ENCODE data around the gene FHIT. TPM values are rescaled to one million over a fixed set of nuclear protein-coding genes. Genes with fewer than 3 reads are reported as not detected.

The FHIT gene
- total RNA-seq, 1 donor from 2014 or later = 20.2 TPM

GRCh38 chr3:59759298-59760031 lies 1491.8 kb downstream of the FHIT start:
- no peak overlapping the region for H3K27ac Mint-ChIP-seq (ENCODE audit: unreplicated experiment)
- H3K27me3 Mint-ChIP-seq (ENCODE audit: unreplicated experiment) = peaks cover 3% of the 10 kb centered on the region
- TF ChIP-seq CTCF (IDR thresholded peaks at IDR 0.05; ENCODE audit: unreplicated experiment) = no peak
- no peak for DNase-seq (ENCODE audit: low spot score)
- no peaks in the 10 kb centered on the region for H3K9me3 Mint-ChIP-seq (ENCODE audit: unreplicated experiment)
- no peaks in the 10 kb centered on the region for H3K4me1 Mint-ChIP-seq (ENCODE audit: unreplicated experiment)
- H3K36me3 Mint-ChIP-seq (ENCODE audit: low read depth, unreplicated experiment) = no peaks in the 10 kb centered on the region
- H3K4me3 Mint-ChIP-seq (ENCODE audit: unreplicated experiment) = no peak overlapping the region

- Mint-ChIP-seq H3K27me3 (ENCODE audit: unreplicated experiment) (peaks cover 3% of the 10 kb centered on the region), H3K36me3 (ENCODE audit: low read depth, unreplicated experiment) (no peaks in the 10 kb centered on the region), H3K9me3 (ENCODE audit: unreplicated experiment) (no peaks in the 10 kb centered on the region), H3K4me3 (ENCODE audit: unreplicated experiment) (no peak overlapping the region), H3K27ac (ENCODE audit: unreplicated experiment) (no peak overlapping the region), H3K4me1 (ENCODE audit: unreplicated experiment) (no peaks in the 10 kb centered on the region)
- no peak for DNase-seq (ENCODE audit: low spot score)
- no peak for TF ChIP-seq CTCF (IDR thresholded peaks at IDR 0.05; ENCODE audit: unreplicated experiment)
Measured at GRCh38 chr3:59758672-59759071, 1492.6 kb downstream of the FHIT start.

GRCh38 chr3:59756934-59757333 lies 1494.3 kb downstream of the FHIT start:
- H3K4me3 Mint-ChIP-seq (ENCODE audit: unreplicated experiment) = no peak overlapping the region
- H3K9me3 Mint-ChIP-seq (ENCODE audit: unreplicated experiment) = no peaks in the 10 kb centered on the region
- no peaks in the 10 kb centered on the region for H3K36me3 Mint-ChIP-seq (ENCODE audit: low read depth, unreplicated experiment)
- no peaks in the 10 kb centered on the region for H3K4me1 Mint-ChIP-seq (ENCODE audit: unreplicated experiment)
- no peak for DNase-seq (ENCODE audit: low spot score)
- TF ChIP-seq CTCF (IDR thresholded peaks at IDR 0.05; ENCODE audit: unreplicated experiment) = no peak
- no peak overlapping the region for H3K27ac Mint-ChIP-seq (ENCODE audit: unreplicated experiment)
- no peaks in the 10 kb centered on the region for H3K27me3 Mint-ChIP-seq (ENCODE audit: unreplicated experiment)

- no peaks in the 10 kb centered on the region for H3K9me3 Mint-ChIP-seq (ENCODE audit: unreplicated experiment)
- no peak overlapping the region for H3K27ac Mint-ChIP-seq (ENCODE audit: unreplicated experiment)
- no peak for TF ChIP-seq CTCF (IDR thresholded peaks at IDR 0.05; ENCODE audit: unreplicated experiment)
- no peaks in the 10 kb centered on the region for H3K27me3 Mint-ChIP-seq (ENCODE audit: unreplicated experiment)
- no peak overlapping the region for H3K4me3 Mint-ChIP-seq (ENCODE audit: unreplicated experiment)
- DNase-seq (ENCODE audit: low spot score) = no peak
- H3K4me1 Mint-ChIP-seq (ENCODE audit: unreplicated experiment) = no peaks in the 10 kb centered on the region
- H3K36me3 Mint-ChIP-seq (ENCODE audit: low read depth, unreplicated experiment) = no peaks in the 10 kb centered on the region
Measured at GRCh38 chr3:59754456-59755129, 1496.7 kb downstream of the FHIT start.

- H3K27me3 Mint-ChIP-seq (ENCODE audit: unreplicated experiment) = no peaks in the 10 kb centered on the region
- H3K4me1 Mint-ChIP-seq (ENCODE audit: unreplicated experiment) = no peaks in the 10 kb centered on the region
- TF ChIP-seq CTCF (IDR thresholded peaks at IDR 0.05; ENCODE audit: unreplicated experiment) = no peak
- no peaks in the 10 kb centered on the region for H3K36me3 Mint-ChIP-seq (ENCODE audit: low read depth, unreplicated experiment)
- H3K4me3 Mint-ChIP-seq (ENCODE audit: unreplicated experiment) = no peak overlapping the region
- no peak overlapping the region for H3K27ac Mint-ChIP-seq (ENCODE audit: unreplicated experiment)
- DNase-seq (ENCODE audit: low spot score) = no peak
- no peaks in the 10 kb centered on the region for H3K9me3 Mint-ChIP-seq (ENCODE audit: unreplicated experiment)
Measured at GRCh38 chr3:59753808-59754450, 1497.3 kb downstream of the FHIT start.
